ENCODE results near the gene NEK10. TPM values are rescaled to one million over a fixed set of nuclear protein-coding genes. Genes with fewer than 3 reads are reported as not detected.

Gene NEK10
- total RNA-seq, 2 experiments from 2014 or later: 0.29 to 0.58 TPM

DNA sequence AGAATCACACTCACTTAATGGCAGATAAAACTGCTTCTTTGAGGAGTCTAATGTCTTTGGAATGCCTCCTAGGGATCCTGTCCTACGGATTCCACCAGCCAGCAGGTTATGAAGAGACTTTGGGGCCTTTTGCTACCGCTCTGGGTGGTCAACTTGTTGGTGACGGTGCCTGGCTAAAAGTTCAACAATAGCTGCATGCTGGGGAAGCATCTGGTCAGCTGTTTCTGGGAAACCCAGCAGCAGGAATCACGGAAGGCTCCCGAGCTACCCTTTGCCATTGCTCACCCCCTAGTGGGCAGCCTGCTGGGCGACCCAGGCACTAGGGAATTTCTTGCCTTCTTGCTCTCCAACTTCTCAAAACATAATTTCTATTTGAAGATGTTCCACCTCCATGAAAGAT is 263.3 kb downstream of the NEK10 start:
- Mint-ChIP-seq H3K36me3 (ENCODE audit: low read depth) (no peaks in the 10 kb centered on the region), H3K9me3 (no peaks in the 10 kb centered on the region), H3K4me1 (ENCODE audit: low read depth) (no peaks in the 10 kb centered on the region), H3K27ac (no peak overlapping the region), H3K4me3 (no peak overlapping the region), H3K27me3 (peaks cover 2% of the 10 kb centered on the region)
- ChIA-PET CTCF (interaction anchor here (1.3 kb wide), 1 partner anchor 25 kb away, joined by 4 read pairs; no protein-coding TSS in a partner anchor), POLR2A (no interaction called here)
- ATAC-seq (no peak), DNase-seq (no peak)
- intact Hi-C loops (cut with micrococcal nuclease): no loop called here
- TF ChIP-seq, protein P1, sequence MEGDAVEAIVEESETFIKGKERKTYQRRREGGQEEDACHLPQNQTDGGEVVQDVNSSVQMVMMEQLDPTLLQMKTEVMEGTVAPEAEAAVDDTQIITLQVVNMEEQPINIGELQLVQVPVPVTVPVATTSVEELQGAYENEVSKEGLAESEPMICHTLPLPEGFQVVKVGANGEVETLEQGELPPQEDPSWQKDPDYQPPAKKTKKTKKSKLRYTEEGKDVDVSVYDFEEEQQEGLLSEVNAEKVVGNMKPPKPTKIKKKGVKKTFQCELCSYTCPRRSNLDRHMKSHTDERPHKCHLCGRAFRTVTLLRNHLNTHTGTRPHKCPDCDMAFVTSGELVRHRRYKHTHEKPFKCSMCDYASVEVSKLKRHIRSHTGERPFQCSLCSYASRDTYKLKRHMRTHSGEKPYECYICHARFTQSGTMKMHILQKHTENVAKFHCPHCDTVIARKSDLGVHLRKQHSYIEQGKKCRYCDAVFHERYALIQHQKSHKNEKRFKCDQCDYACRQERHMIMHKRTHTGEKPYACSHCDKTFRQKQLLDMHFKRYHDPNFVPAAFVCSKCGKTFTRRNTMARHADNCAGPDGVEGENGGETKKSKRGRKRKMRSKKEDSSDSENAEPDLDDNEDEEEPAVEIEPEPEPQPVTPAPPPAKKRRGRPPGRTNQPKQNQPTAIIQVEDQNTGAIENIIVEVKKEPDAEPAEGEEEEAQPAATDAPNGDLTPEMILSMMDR (IDR thresholded peaks at IDR 0.05): no peak

DNA sequence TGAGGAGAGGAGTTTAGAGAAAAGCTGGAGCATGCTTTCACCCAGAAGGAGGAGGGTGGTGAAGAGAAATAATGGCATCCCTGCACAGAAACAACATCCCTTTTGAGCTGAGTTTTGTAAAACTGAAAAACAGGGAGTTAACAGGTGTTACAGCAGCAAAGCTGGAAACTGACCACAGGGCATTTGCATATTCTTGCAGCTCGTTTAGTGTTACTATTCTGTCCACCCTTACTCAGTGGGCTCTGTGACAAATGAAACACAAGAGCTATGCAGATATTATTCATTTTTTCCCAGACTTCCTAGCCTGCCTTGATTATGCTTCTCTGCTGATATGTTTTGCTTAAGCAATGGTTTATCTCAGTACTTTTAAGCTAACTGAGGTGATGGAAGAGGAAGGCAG is 272.0 kb downstream of the NEK10 start:
- H3K36me3 Mint-ChIP-seq (ENCODE audit: low read depth): no peaks in the 10 kb centered on the region
- H3K27me3 Mint-ChIP-seq: no peaks in the 10 kb centered on the region
- H3K27ac Mint-ChIP-seq: no peak overlapping the region
- intact Hi-C loops (cut with micrococcal nuclease): no loop called here
- no peak overlapping the region for H3K4me3 Mint-ChIP-seq
- no peak for DNase-seq
- TF ChIP-seq, protein P1 (IDR thresholded peaks at IDR 0.05): no peak
- ATAC-seq: no peak
- H3K4me1 Mint-ChIP-seq (ENCODE audit: low read depth): no peaks in the 10 kb centered on the region
- ChIA-PET CTCF (no interaction called here), POLR2A (no interaction called here)
- no peaks in the 10 kb centered on the region for H3K9me3 Mint-ChIP-seq

DNA sequence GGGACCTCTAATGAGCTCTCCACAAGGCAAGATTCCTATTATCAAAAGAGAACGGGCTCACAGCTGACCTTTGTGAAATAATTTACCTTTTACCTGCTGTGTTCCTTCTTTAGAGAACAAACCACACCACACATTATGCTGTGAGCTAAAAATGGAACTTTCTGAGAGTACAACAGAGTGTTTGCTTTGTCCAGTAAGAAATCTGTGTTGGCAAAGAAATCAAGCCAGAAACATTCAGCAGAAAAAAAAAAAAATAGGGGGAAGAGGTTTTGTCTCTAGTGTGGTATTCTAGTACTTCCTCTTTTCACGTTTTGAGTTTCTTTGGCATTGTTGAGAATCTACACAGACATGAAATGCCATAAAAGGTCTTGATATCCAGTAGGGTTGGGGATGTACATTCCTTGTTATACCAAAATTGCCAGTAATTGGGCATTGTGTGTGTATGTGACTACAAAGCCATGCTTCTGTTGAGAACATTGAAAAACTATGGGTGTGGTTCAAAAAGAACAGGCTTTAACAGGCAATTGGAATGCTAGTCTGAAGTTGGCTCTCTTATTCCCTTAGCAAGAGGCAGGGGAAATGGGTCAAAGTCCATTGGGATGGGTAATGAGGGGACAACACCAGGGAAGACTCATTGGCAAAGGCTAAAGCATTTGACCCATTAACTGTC is 273.5 kb downstream of the NEK10 start:
- POLR2A ChIA-PET: interaction anchor here (0.7 kb wide), 1 partner anchor 296 kb away, joined by 3 read pairs; no protein-coding TSS in a partner anchor
- H3K9me3 Mint-ChIP-seq: no peaks in the 10 kb centered on the region
- intact Hi-C loops (cut with micrococcal nuclease): no loop called here
- H3K4me1 Mint-ChIP-seq (ENCODE audit: low read depth): no peaks in the 10 kb centered on the region
- no peaks in the 10 kb centered on the region for H3K27me3 Mint-ChIP-seq
- no peak for DNase-seq
- TF ChIP-seq, protein P1 (IDR thresholded peaks at IDR 0.05): no peak
- H3K36me3 Mint-ChIP-seq (ENCODE audit: low read depth): no peaks in the 10 kb centered on the region
- ATAC-seq: no peak
- H3K27ac Mint-ChIP-seq: no peak overlapping the region
- CTCF ChIA-PET: interaction anchor here (1.6 kb wide), 1 partner anchor 10 kb away, joined by 3 read pairs; no protein-coding TSS in a partner anchor
- no peak overlapping the region for H3K4me3 Mint-ChIP-seq

DNA sequence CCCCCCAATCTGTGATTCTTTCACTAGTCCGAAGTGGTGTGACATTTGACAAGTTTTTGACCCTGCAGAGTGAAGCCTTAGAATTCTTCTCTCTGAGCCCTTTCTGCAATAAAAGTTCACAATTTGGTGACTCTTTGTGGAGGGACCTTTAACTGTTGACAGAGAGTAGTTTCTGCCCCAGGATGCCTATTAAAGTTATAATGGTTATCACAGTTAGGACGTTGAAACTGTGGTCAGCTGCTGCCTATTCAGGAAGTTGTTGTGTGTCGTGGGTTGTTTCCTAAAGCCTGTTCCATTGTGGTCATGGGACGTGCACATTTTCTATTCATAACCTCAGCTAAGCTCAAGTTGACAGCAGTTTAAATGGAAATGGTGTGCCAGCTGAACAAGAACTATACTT is 274.5 kb downstream of the NEK10 start:
- Mint-ChIP-seq H3K36me3 (ENCODE audit: low read depth) (no peaks in the 10 kb centered on the region), H3K4me3 (no peak overlapping the region)
- ATAC-seq: no peak

DNA sequence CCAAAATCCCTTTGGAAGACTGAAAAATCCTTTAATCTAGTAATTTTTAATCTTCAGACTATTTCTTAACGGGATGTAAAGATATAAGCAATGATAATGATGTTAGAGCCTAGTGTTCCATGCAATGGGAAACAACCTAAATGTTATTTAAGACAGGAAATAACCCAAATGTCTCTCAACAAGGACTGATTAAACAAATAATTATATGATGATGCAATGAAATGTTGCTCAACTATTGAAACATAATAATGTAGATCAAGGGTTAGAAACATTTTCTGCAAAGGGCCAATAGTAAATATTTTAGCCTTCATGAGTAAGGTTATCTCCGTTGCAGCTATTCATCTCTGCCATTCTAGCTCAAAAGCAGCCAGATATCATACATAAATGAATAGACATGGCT is 275.4 kb downstream of the NEK10 start:
- no peak for DNase-seq
- no peaks in the 10 kb centered on the region for H3K4me1 Mint-ChIP-seq (ENCODE audit: low read depth)
- POLR2A ChIA-PET: no interaction called here
- H3K27me3 Mint-ChIP-seq: no peaks in the 10 kb centered on the region
- no peaks in the 10 kb centered on the region for H3K9me3 Mint-ChIP-seq
- H3K36me3 Mint-ChIP-seq (ENCODE audit: low read depth): no peaks in the 10 kb centered on the region
- no peak overlapping the region for H3K4me3 Mint-ChIP-seq
- TF ChIP-seq, protein P1 (IDR thresholded peaks at IDR 0.05): no peak
- CTCF ChIA-PET: interaction anchor here (1.6 kb wide), 1 partner anchor 8 kb away, joined by 3 read pairs; no protein-coding TSS in a partner anchor
- no peak for ATAC-seq
- intact Hi-C loops (cut with micrococcal nuclease): no loop called here
- no peak overlapping the region for H3K27ac Mint-ChIP-seq

More for the DNA sequence above, 274.5 kb downstream of the NEK10 start:
- H3K9me3 Mint-ChIP-seq: no peaks in the 10 kb centered on the region
- no peak for DNase-seq
- no peak overlapping the region for H3K27ac Mint-ChIP-seq
- intact Hi-C loops (cut with micrococcal nuclease): no loop called here
- ChIA-PET CTCF (interaction anchor here (1.6 kb wide), 1 partner anchor 9 kb away, joined by 3 read pairs; no protein-coding TSS in a partner anchor), POLR2A (no interaction called here)
- TF ChIP-seq, protein P1 (IDR thresholded peaks at IDR 0.05): no peak
- no peaks in the 10 kb centered on the region for H3K4me1 Mint-ChIP-seq (ENCODE audit: low read depth)
- no peaks in the 10 kb centered on the region for H3K27me3 Mint-ChIP-seq

Data from activated CD8-positive, alpha-beta T cell treated with anti-CD3 and anti-CD28 coated beads for 36 hours (primary cell).